ENCODE measurements around the gene CGN.

Gene CGN

GRCh38 chr1:151574575-151575529 is 63.7 kb downstream of the CGN start:
- ATAC-seq (replicated peaks; ENCODE audit: extremely low read depth, poor library complexity, severe bottlenecking) (no peak), DNase-seq (ENCODE audit: low spot score in 2 of 2) (no peak)
- H3K36me3 Mint-ChIP-seq (ENCODE audit: insufficient read depth), result no peaks in the 10 kb centered on the region
- no peaks in the 10 kb centered on the region for H3K4me1 Mint-ChIP-seq
- no peak overlapping the region for H3K4me3 Mint-ChIP-seq
- no peaks in the 10 kb centered on the region for H3K27me3 Mint-ChIP-seq
- H3K9me3 Mint-ChIP-seq, result no peaks in the 10 kb centered on the region
- H3K27ac Mint-ChIP-seq (ENCODE audit: low read depth), result no peak overlapping the region

DNA sequence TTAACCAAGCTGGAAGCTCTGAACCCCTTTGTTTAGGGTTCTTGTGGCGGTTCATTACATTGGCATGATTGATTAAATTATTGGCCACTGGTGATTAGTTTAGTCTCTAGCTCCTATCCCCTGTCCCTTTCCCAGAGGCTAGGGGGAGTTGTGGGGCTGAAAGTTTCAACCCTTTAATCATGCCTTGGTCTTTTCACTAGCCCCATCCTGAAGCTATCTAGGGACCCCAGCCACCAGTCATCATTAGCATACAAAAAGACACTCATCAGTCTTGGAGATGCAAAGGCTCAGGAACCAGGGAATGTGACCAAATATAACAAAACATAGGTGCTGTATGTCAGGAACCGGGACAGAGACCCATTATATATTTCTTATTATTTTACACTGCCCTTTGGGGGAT is 66.0 kb downstream of the CGN start:
- Mint-ChIP-seq H3K4me1 (no peaks in the 10 kb centered on the region), H3K27me3 (no peaks in the 10 kb centered on the region)

DNA sequence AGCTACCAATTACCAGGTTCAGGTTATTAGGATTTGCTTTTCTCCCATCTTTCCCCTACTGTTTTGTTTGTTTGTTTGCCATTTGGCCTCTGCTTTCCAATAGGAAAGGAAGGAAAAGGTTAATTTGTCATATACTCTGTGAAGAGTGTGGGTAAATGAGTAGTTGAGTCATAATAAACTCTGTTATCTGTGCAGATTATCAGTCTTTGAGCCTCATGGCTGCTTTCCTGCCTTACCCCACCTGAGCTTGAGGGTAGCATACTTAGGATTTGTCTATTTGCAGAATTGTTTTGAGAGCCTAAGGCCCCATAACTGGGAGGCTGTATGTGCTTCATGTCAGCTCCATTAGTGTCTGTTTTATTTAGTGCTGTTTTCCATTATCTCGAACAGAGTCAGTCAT is 67.8 kb downstream of the CGN start:
- Mint-ChIP-seq H3K4me1 (no peaks in the 10 kb centered on the region), H3K9me3 (no peaks in the 10 kb centered on the region), H3K27me3 (no peaks in the 10 kb centered on the region), H3K4me3 (no peak overlapping the region), H3K27ac (ENCODE audit: low read depth) (no peak overlapping the region), H3K36me3 (ENCODE audit: insufficient read depth) (peaks cover 2% of the 10 kb centered on the region)
- DNase-seq (ENCODE audit: low spot score in 2 of 2) (no peak), ATAC-seq (replicated peaks; ENCODE audit: extremely low read depth, poor library complexity, severe bottlenecking) (no peak)

More for the DNA sequence above, 66.0 kb downstream of the CGN start:
- Mint-ChIP-seq H3K4me3 (no peak overlapping the region), H3K27ac (ENCODE audit: low read depth) (no peak overlapping the region), H3K36me3 (ENCODE audit: insufficient read depth) (peaks cover 2% of the 10 kb centered on the region), H3K9me3 (no peaks in the 10 kb centered on the region)
- ATAC-seq (replicated peaks; ENCODE audit: extremely low read depth, poor library complexity, severe bottlenecking) (no peak), DNase-seq (ENCODE audit: low spot score in 2 of 2) (no peak)

- ATAC-seq (replicated peaks; ENCODE audit: extremely low read depth, poor library complexity, severe bottlenecking) (no peak), DNase-seq (ENCODE audit: low spot score in 2 of 2) (no peak)
- Mint-ChIP-seq H3K36me3 (ENCODE audit: insufficient read depth) (peaks cover 2% of the 10 kb centered on the region), H3K27me3 (no peaks in the 10 kb centered on the region), H3K27ac (ENCODE audit: low read depth) (no peak overlapping the region), H3K9me3 (no peaks in the 10 kb centered on the region), H3K4me1 (no peaks in the 10 kb centered on the region), H3K4me3 (no peak overlapping the region)
Observed at GRCh38 chr1:151579436-151580225, 68.4 kb downstream of the CGN start.

DNA sequence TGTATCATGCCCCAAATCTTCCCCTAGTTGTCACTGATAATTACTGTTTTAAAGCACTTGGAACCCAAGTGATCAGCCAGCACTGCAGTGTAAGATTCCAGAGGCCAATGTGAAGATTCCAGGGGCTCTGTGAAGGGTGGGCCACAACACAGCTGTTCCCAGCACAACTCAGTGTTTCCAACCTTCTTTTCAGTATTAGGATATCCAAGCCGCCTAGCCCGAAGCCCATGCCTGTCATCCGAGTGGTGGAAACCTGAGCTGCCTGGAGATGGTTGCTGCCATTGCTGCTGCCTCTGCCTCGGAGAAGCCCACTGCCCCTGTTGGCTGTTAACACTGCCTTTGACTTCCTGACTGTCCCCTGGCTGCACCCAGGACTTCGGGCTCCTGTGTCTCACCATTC is 70.3 kb downstream of the CGN start:
- no peak for ATAC-seq (replicated peaks; ENCODE audit: extremely low read depth, poor library complexity, severe bottlenecking)
- H3K4me3 Mint-ChIP-seq, result no peak overlapping the region
- no peak overlapping the region for H3K27ac Mint-ChIP-seq (ENCODE audit: low read depth)
- no peaks in the 10 kb centered on the region for H3K4me1 Mint-ChIP-seq
- no peaks in the 10 kb centered on the region for H3K27me3 Mint-ChIP-seq
- H3K36me3 Mint-ChIP-seq (ENCODE audit: insufficient read depth), result peaks cover 2% of the 10 kb centered on the region
- H3K9me3 Mint-ChIP-seq, result no peaks in the 10 kb centered on the region
- no peak for DNase-seq (ENCODE audit: low spot score in 2 of 2)

- Mint-ChIP-seq H3K4me1 (no peaks in the 10 kb centered on the region), H3K9me3 (no peaks in the 10 kb centered on the region), H3K4me3 (no peak overlapping the region), H3K36me3 (ENCODE audit: insufficient read depth) (peaks cover 2% of the 10 kb centered on the region), H3K27me3 (no peaks in the 10 kb centered on the region), H3K27ac (ENCODE audit: low read depth) (no peak overlapping the region)
- ATAC-seq (replicated peaks; ENCODE audit: extremely low read depth, poor library complexity, severe bottlenecking), result no peak
- DNase-seq (ENCODE audit: low spot score in 2 of 2), result no peak
Observed at GRCh38 chr1:151581921-151582320, 70.7 kb downstream of the CGN start.

DNA sequence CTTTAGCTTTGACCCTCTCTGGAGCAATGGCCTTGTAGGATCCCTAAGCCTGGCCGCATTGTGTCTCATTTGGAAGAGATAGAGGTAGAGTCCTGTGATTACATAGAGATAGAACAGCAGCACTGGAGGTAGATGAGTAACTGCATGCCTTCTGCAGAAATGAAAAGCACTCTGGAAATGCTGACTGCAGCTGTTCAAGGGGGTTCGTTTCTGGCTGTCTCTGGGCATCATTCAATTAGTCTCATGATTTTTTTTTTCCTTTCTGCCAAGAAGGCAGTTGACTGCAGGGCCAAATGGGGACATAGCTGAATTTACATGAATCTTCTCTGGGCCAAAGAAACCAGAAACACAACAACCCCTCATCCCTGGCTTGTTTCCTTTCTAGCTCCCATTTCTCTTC is 72.6 kb downstream of the CGN start:
- H3K36me3 Mint-ChIP-seq (ENCODE audit: insufficient read depth), result peaks cover 2% of the 10 kb centered on the region
- H3K4me1 Mint-ChIP-seq, result no peaks in the 10 kb centered on the region
- H3K4me3 Mint-ChIP-seq, result no peak overlapping the region
- DNase-seq (ENCODE audit: low spot score in 2 of 2), result no peak
- peak overlapping the region; percentile 15 for H3K27ac Mint-ChIP-seq (ENCODE audit: low read depth)
- no peak for ATAC-seq (replicated peaks; ENCODE audit: extremely low read depth, poor library complexity, severe bottlenecking)
- H3K27me3 Mint-ChIP-seq, result no peaks in the 10 kb centered on the region
- H3K9me3 Mint-ChIP-seq, result no peaks in the 10 kb centered on the region

- Mint-ChIP-seq H3K4me1 (no peaks in the 10 kb centered on the region), H3K27me3 (no peaks in the 10 kb centered on the region), H3K36me3 (ENCODE audit: insufficient read depth) (peaks cover 2% of the 10 kb centered on the region), H3K27ac (ENCODE audit: low read depth) (peak overlapping the region; percentile 15), H3K4me3 (no peak overlapping the region), H3K9me3 (no peaks in the 10 kb centered on the region)
- ATAC-seq (replicated peaks; ENCODE audit: extremely low read depth, poor library complexity, severe bottlenecking) (no peak), DNase-seq (ENCODE audit: low spot score in 2 of 2) (no peak)
Observed at GRCh38 chr1:151584278-151584677, 73.1 kb downstream of the CGN start.

GRCh38 chr1:151584780-151585179 is 73.6 kb downstream of the CGN start:
- no peak for ATAC-seq (replicated peaks; ENCODE audit: extremely low read depth, poor library complexity, severe bottlenecking)
- H3K27ac Mint-ChIP-seq (ENCODE audit: low read depth), result peak overlapping the region; percentile 15
- no peaks in the 10 kb centered on the region for H3K9me3 Mint-ChIP-seq
- H3K27me3 Mint-ChIP-seq, result no peaks in the 10 kb centered on the region
- no peaks in the 10 kb centered on the region for H3K4me1 Mint-ChIP-seq
- DNase-seq (ENCODE audit: low spot score in 2 of 2), result no peak
- peaks cover 2% of the 10 kb centered on the region for H3K36me3 Mint-ChIP-seq (ENCODE audit: insufficient read depth)
- H3K4me3 Mint-ChIP-seq, result no peak overlapping the region

GRCh38 chr1:151585622-151586021 is 74.4 kb downstream of the CGN start:
- no peak for ATAC-seq (replicated peaks; ENCODE audit: extremely low read depth, poor library complexity, severe bottlenecking)
- no peak overlapping the region for H3K4me3 Mint-ChIP-seq
- no peak overlapping the region for H3K27ac Mint-ChIP-seq (ENCODE audit: low read depth)
- H3K4me1 Mint-ChIP-seq, result no peaks in the 10 kb centered on the region
- no peak for DNase-seq (ENCODE audit: low spot score in 2 of 2)
- H3K36me3 Mint-ChIP-seq (ENCODE audit: insufficient read depth), result peaks cover 2% of the 10 kb centered on the region
- peaks cover under 1% of the 10 kb centered on the region for H3K9me3 Mint-ChIP-seq
- no peaks in the 10 kb centered on the region for H3K27me3 Mint-ChIP-seq
